OCI-LY7 (cell line): ENCODE results near the gene CPT2.
"Not testable (repeated sequence)": the region's sequence is repeated elsewhere in the genome, so short reads cannot be mapped to it uniquely, and the experiment has no call there.

Experiments used
- CTCF ChIP-seq: fragments of 200-600 bp; sonication (generic); conservative IDR thresholded peaks from 2 replicates; pipeline ENCODE4 v1.5.1; 2014; ENCODE audit warnings: mild to moderate bottlenecking, antibody characterized with exemption, low read length, moderate library complexity, mixed read lengths
- EZH2phosphoT487 ChIP-seq: fragments of 200-600 bp; sonication (generic); IDR thresholded peaks from 2 replicates; pipeline ENCODE4 v1.6.1; 2018; ENCODE audit warnings: low read depth, borderline replicate concordance, mild to moderate bottlenecking, mixed run types, antibody characterized with exemption, low read length, moderate library complexity, mixed read lengths

GRCh38 chr1:53206083-53206685, 9.6 kb downstream of the CPT2 start:
- TF ChIP-seq CTCF, EZH2phosphoT487: not testable (repeated sequence)
